Retinal pigment epithelial cell (primary cell): Measurements from ENCODE around the gene TNIP1.

Experiments used
- DNase-seq: peaks from one replicate; pipeline ENCODE4 v3.0.0-alpha.2; 2010; ENCODE audit warnings: low read depth
- H3K4me3 ChIP-seq: 2 replicates; pipeline ENCODE4 v1.5.1; 2011; ENCODE audit warnings: mild to moderate bottlenecking, low read length, control low read depth, moderate library complexity
- TF ChIP-seq, protein P1 (sequence below): conservative IDR thresholded peaks from 2 replicates; pipeline ENCODE4 v1.5.1; 2011; ENCODE audit warnings: low read depth, low read length, control low read depth, inconsistent platforms

TNIP1 gene

DNA sequence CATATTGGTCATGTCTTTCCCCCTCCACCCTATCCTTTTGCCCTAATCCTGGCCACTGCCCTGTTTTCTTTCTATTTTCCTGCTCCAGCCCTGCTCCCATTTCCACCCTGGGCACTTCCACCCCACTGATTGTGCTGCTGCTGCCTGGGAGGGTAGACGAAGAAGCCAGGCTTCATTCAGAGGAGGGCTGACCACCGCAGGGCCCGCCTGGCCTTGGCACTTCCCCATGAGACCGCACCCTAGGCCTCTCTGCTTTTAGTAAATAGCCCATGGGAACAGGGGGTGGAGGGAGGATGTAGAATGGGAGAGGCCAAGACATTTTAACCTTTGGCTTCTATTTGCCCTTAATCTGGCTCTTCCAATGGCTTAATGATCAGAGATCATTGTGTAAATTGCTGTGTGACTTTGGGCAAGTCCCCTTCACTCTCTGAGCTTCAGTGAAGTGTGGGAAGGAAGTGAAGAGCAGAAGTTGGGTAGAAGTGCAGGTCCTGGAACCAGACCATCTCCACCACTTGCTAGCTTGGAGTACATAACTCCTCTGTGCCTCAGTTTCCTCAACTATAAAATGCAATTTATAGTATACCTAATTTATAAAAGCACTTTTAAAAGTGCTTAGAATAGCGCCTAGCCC, 74.0 kb downstream of the TNIP1 start:
- TF ChIP-seq, protein P1, sequence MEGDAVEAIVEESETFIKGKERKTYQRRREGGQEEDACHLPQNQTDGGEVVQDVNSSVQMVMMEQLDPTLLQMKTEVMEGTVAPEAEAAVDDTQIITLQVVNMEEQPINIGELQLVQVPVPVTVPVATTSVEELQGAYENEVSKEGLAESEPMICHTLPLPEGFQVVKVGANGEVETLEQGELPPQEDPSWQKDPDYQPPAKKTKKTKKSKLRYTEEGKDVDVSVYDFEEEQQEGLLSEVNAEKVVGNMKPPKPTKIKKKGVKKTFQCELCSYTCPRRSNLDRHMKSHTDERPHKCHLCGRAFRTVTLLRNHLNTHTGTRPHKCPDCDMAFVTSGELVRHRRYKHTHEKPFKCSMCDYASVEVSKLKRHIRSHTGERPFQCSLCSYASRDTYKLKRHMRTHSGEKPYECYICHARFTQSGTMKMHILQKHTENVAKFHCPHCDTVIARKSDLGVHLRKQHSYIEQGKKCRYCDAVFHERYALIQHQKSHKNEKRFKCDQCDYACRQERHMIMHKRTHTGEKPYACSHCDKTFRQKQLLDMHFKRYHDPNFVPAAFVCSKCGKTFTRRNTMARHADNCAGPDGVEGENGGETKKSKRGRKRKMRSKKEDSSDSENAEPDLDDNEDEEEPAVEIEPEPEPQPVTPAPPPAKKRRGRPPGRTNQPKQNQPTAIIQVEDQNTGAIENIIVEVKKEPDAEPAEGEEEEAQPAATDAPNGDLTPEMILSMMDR, result no peak
- DNase-seq, result no peak
- no peak overlapping the region for H3K4me3 ChIP-seq

DNA sequence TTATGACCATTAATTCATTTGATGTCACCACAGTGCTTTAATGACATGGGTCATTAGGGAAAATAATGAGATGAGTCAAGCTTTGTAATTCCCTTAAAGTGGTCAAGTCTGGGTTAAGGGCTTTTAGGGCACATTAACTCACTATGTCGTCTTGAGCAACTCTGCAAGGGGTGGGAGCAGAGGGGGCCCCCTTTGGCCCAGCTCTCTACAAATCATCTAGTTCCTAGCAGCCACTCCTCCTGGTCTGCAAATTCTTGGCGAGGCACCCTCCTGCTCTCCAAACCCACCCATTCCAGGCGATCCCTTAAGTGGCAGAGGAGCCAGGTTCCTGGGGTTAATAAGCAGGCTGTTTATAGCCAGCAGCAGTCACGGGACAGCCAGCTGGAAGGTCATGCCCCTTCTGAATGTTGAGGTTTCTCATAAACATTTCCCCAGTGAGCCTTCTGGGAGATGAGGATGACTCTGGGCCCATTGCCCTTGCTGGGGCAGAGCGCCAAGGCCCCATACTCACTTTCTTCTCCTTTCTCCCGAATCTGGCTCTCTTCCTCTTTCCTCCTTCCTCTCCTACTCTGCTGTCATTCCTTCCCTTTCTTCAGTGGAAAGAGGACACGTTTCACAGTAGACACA, 74.8 kb downstream of the TNIP1 start:
- TF ChIP-seq, protein P1, result no peak
- no peak overlapping the region for H3K4me3 ChIP-seq
- peak; percentile 46 for DNase-seq

DNA sequence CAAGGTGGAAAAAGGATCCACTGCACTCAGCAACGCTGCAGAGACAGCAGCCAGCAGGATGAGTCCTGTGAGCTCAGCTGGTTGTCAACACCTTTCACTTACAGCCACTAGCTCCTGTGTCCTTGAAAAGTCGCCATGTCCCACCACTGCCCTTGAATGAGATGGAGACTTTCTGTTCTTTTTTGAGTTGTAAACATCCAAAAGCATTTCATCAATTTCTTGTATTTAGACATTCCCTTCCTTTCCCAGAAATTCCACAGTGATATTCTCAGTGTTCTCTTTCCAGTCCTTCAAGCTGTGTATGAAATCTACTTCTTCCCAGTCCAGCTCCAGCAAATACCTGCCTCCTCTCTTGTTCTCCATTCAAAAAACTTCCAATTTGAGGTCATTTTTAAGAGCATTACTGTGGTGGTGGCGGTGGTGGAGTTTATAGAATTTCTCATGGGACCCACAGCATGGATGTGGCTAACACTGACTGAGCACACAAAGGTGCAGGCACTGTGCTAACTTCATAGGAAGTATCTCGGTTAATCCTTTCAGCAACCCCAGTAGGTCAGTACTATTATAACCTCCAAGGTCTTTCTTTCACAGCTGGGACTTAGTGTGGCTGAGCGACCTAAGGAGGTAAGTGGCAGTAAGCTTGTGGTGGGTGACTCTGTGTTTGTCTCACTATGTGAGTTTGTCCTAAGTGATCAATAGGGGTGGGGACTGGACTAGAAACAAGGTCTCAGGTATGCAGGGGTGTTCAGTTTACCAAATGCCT, 75.5 kb downstream of the TNIP1 start:
- TF ChIP-seq, protein P1, result no peak
- no peak for DNase-seq
- no peak overlapping the region for H3K4me3 ChIP-seq

DNA sequence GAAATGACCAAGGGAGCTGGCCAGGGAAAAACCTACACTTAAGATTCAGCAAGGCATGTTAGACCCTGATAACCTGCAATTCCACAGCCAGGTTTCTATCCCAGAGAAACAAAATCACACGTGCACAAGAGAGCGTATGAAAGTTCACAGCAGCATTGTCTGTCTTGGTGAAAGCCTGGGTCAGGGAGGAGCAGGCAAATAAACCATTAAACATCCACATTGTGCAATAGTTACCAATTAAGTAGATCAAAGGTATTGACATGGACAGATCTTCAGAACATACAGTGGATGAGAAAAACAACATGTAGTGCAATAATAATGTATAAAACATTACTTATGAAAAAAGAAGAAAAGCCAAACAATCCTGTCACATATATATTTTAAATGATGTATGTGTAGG, 76.3 kb downstream of the TNIP1 start:
- DNase-seq, result no peak
- no peak overlapping the region for H3K4me3 ChIP-seq
- TF ChIP-seq, protein P1, result no peak

DNA sequence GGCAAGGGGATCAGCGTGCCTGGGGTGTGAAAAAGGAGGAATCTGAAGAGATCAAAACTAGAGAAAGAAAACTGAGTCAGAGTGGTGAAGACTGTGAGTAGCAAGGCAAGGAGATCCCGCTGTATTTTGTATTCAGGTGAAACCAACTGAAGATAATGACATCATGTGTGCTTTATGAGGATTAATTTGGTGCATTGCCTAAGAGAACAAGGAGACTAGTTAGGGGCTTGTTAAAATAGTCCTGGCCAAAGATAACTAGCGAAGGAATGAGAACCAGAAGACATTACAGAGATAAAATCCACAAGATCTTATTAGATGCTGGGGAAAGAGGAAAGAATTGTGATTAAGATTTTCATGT, 77.4 kb downstream of the TNIP1 start:
- no peak for DNase-seq
- TF ChIP-seq, protein P1, result no peak
- H3K4me3 ChIP-seq, result no peak overlapping the region

DNA sequence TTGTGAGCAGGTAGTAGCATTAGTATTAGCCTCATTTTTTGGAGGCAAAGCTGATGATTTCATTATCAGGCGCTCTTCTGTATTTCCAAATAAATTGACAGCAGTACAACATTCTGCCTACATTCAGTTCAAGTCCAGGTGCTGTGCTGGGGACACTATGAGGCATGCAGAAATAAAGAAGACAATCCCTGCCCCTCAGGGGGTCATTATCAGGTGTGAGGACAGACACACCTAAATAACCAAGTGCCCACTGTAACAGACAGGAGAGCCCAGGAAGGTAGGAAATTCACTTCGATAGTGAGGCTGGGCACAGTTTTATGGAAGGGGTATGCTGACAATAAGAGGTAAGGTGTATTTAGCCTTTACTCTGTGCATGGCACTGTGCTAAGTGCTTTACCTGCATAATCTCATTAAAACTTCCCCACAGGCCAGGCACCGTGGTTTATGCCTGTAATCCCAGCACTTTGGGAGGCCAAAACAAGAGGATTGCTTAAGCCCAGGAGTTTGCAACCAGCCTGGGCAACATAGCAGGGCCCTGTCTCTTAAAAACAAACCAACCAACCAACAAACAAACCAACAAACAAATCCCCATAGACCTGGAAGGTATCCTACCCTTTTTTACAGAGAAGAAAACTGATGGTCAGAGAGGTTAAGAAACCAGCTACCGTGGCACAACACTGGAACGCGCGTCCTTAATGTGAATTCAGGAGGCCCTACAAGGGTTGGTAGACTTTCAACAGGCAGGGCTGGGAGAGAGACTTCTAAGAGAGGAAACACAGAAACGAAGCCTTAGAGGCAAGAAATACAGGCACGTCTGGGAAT, 77.9 kb downstream of the TNIP1 start:
- H3K4me3 ChIP-seq, result no peak overlapping the region
- TF ChIP-seq, protein P1, result no peak
- DNase-seq, result no peak
